ENCODE data around the gene MLPH. TPM values are rescaled to one million over a fixed set of nuclear protein-coding genes. Genes with fewer than 3 reads are reported as not detected.
A peak's percentile ranks its signal among the peaks of the same experiment; 100 is the strongest.

MLPH gene, protein sequence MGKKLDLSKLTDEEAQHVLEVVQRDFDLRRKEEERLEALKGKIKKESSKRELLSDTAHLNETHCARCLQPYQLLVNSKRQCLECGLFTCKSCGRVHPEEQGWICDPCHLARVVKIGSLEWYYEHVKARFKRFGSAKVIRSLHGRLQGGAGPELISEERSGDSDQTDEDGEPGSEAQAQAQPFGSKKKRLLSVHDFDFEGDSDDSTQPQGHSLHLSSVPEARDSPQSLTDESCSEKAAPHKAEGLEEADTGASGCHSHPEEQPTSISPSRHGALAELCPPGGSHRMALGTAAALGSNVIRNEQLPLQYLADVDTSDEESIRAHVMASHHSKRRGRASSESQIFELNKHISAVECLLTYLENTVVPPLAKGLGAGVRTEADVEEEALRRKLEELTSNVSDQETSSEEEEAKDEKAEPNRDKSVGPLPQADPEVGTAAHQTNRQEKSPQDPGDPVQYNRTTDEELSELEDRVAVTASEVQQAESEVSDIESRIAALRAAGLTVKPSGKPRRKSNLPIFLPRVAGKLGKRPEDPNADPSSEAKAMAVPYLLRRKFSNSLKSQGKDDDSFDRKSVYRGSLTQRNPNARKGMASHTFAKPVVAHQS
- total RNA-seq (2014; rRNA removed; shearing (Covaris generic)) = 4.7 and 8.1 TPM in 2 replicates
- 10.8 and 14.9 TPM in 2 replicates for polyA plus RNA-seq (2016; fragmentation: Nextera tagmentation; extraction: Ambion mirVana)

DNA sequence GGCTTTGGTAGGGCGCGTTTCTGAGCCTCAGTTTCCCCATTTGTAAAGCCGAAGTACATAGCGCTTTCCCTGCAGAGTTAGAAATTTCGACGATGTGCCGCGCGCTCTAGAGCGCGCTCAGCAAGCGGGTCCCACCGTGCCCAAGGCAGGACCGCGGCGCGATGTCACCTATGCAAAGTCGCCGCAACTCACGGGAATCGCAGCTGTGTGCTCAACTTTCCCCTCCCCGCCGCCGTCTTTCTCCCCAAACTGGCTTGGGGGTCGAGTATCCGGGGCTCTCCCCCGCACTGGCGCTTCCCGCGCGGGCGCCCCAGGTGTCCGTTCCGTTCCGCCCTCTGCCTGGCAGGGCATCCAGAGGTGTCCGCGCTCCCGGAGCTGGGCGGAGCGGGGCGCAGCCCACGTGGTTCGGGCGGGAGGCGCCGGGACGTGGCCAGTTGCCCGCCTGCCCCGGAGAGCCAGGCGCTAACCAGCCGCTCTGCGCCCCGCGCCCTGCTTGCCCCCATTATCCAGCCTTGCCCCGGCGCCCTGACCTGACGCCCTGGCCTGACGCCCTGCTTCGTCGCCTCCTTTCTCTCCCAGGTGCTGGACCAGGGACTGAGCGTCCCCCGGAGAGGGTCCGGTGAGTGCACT is at the start of gene MLPH:
MLPH (plus strand) TSS at position 433 of the 630 bp plus-strand sequence. CDS start 6,176 bp downstream, outside the sequence.
- H3K9me2 ChIP-seq (ENCODE audit: insufficient read depth) = no peaks in the 10 kb centered on the region
- H3K36me3 ChIP-seq (ENCODE audit: low read depth) = no peaks in the 10 kb centered on the region
- H4K20me1 ChIP-seq (ENCODE audit: insufficient read depth) = no peaks in the 10 kb centered on the region
- in situ Hi-C loops (cut with MboI) = no loop called here
- peaks cover 16% of the 10 kb centered on the region; the same call in 1 of the 2 replicates for H3F3A ChIP-seq (ENCODE audit: insufficient read depth)
- H3K4me3 ChIP-seq = peak within 1 kb of the TSS; percentile 84
- no peak within 1 kb of the TSS for H3K27ac ChIP-seq
- 6 to 8% methylated on average over 39 to 51 of the region's 63 CpGs for WGBS, 2 experiments (ENCODE audit: low coverage in 1 of 2, low lambda C conversion rate in 2 of 2, missing lambda C conversion rate in 2 of 2)
- TF ChIP-seq EZH2 (IDR thresholded peaks at IDR 0.05; ENCODE audit: insufficient read depth, poor library complexity, severe bottlenecking) (no peak), EZH2phosphoT487 (IDR thresholded peaks at IDR 0.05; ENCODE audit: insufficient read depth, low read depth) (no peak)
- peaks cover 35% of the 10 kb centered on the region for H3K79me2 ChIP-seq (ENCODE audit: insufficient read depth)
- peak; percentile 77 for DNase-seq
- H3K9me3 ChIP-seq (ENCODE audit: low read depth) = no peaks in the 10 kb centered on the region
- H3K9ac ChIP-seq = peak within 1 kb of the TSS; percentile 83
- H2AFZ ChIP-seq = peak within 1 kb of the TSS; percentile 80
- no peaks in the 10 kb centered on the region for H3K27me3 ChIP-seq (replicated peaks; ENCODE audit: insufficient read depth)
- H3K4me2 ChIP-seq (ENCODE audit: unreplicated experiment) = peak within 1 kb of the TSS; percentile 87
- H3K4me1 ChIP-seq (ENCODE audit: insufficient read depth) = peaks cover 39% of the 10 kb centered on the region

DNA sequence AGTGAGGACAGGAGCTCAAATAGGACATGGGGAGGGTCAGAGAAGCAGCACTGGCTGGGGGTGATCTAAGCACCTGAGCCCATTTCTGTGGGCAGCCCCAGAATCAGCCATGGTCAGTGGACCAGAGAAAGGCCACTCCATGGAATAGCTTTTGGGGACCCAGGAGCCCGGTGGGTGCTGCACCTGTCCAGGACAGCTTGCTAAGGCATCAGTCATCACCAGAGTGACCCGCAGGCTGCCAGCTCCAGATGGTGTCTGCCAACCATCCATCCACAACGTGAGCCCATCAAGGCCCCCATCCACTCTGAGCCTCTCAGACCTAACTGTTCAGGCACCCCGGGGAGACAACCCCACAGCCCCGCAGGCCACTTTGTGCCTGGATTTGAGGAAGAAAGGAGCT is 49.5 kb upstream of the MLPH start:
- Histone ChIP-seq H3K4me1 (ENCODE audit: insufficient read depth) (peaks cover 54% of the 10 kb centered on the region), H3K9ac (peak overlapping the region; percentile 5; the same call in 1 of the 2 replicates), H3K9me2 (ENCODE audit: insufficient read depth) (no peaks in the 10 kb centered on the region), H3K27me3 (replicated peaks; ENCODE audit: insufficient read depth) (no peaks in the 10 kb centered on the region), H3K36me3 (ENCODE audit: low read depth) (no peaks in the 10 kb centered on the region), H3K4me3 (no peak overlapping the region), H3K79me2 (ENCODE audit: insufficient read depth) (no peaks in the 10 kb centered on the region), H2AFZ (no peak overlapping the region), H3K4me2 (ENCODE audit: unreplicated experiment) (no peak overlapping the region), H3K27ac (no peak overlapping the region), H3F3A (ENCODE audit: insufficient read depth) (peaks cover 61% of the 10 kb centered on the region), H3K9me3 (ENCODE audit: low read depth) (no peaks in the 10 kb centered on the region), H4K20me1 (ENCODE audit: insufficient read depth) (no peaks in the 10 kb centered on the region)
- 78 to 80% methylated on average over 5 of the region's 5 CpGs for WGBS, 2 experiments (ENCODE audit: low coverage in 1 of 2, low lambda C conversion rate in 2 of 2, missing lambda C conversion rate in 2 of 2)
- DNase-seq = no peak
- in situ Hi-C loops (cut with MboI) = no loop called here
- TF ChIP-seq EZH2 (IDR thresholded peaks at IDR 0.05; ENCODE audit: insufficient read depth, poor library complexity, severe bottlenecking) (no peak), EZH2phosphoT487 (IDR thresholded peaks at IDR 0.05; ENCODE audit: insufficient read depth, low read depth) (no peak)

DNA sequence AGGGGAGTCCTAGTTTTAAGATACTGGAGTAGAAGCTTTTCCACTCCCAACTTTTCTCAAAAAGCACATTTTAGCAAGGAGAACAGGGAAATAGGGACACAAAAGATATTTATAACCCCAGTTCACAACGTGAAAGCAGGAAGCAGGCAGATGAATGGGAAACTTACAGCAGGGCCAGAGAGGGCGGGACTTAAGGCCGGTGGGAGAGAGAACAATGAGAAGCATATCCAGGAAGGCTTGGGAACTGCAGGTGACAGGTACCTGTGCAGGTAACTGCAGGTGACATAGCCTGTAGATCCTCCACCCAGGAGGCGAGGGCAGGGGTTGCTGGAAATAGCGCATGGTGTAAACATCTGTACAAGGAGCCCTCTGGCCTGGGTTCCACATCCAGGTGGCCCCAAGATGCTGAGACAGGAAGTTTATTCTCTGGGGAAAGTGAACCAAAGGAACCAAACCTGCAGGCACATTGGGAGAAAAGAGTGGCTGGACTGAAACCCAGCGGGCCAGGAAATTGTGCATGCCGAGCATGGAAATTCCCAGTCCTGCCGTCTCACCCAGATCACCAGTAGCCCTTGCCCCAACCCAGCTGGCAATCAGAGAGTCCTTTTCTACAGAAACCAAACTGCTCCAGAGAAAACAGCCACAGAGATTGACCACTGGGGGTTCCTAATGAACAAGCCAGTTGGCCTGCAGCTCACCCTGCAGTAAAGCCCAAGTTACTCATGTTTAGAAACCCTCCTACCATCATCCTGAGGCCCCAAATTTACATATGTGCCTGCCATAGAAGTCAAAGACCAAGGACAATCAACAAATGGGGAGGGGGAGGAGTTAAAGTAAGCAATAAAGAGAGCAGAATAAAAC is 48.7 kb upstream of the MLPH start:
- H3K4me3 ChIP-seq = no peak overlapping the region
- H3K27ac ChIP-seq = no peak overlapping the region
- H3K9ac ChIP-seq = peak overlapping the region; percentile 5; the same call in 1 of the 2 replicates
- TF ChIP-seq EZH2 (IDR thresholded peaks at IDR 0.05; ENCODE audit: insufficient read depth, poor library complexity, severe bottlenecking) (no peak), EZH2phosphoT487 (IDR thresholded peaks at IDR 0.05; ENCODE audit: insufficient read depth, low read depth) (no peak)
- no peak overlapping the region for H2AFZ ChIP-seq
- no peaks in the 10 kb centered on the region for H3K9me2 ChIP-seq (ENCODE audit: insufficient read depth)
- in situ Hi-C loops (cut with MboI) = no loop called here
- H3K9me3 ChIP-seq (ENCODE audit: low read depth) = no peaks in the 10 kb centered on the region
- DNase-seq = peak; percentile 37
- H3F3A ChIP-seq (ENCODE audit: insufficient read depth) = peaks cover 59% of the 10 kb centered on the region
- H4K20me1 ChIP-seq (ENCODE audit: insufficient read depth) = no peaks in the 10 kb centered on the region
- no peak overlapping the region for H3K4me2 ChIP-seq (ENCODE audit: unreplicated experiment)
- peaks cover 50% of the 10 kb centered on the region for H3K4me1 ChIP-seq (ENCODE audit: insufficient read depth)
- no peaks in the 10 kb centered on the region for H3K36me3 ChIP-seq (ENCODE audit: low read depth)
- 64 to 65% methylated on average over 8 of the region's 8 CpGs for WGBS, 2 experiments (ENCODE audit: low coverage in 1 of 2, low lambda C conversion rate in 2 of 2, missing lambda C conversion rate in 2 of 2)
- no peaks in the 10 kb centered on the region for H3K79me2 ChIP-seq (ENCODE audit: insufficient read depth)
- H3K27me3 ChIP-seq (replicated peaks; ENCODE audit: insufficient read depth) = no peaks in the 10 kb centered on the region

Measured in GM23248 (cell line).